HepG2 (cell line): ENCODE data around the gene BDKRB1. TPM values are rescaled to one million over a fixed set of nuclear protein-coding genes. Genes with fewer than 3 reads are reported as not detected.

Experiments
- ATAC-seq: fragments of 200-7000 bp; cut with Tn5 transposase; 3 replicates; pipeline ENCODE4 v1.9.1; 2020; ENCODE audit warnings: mild to moderate bottlenecking, moderate library complexity
- BruUV-seq: library from RNA; stranded (reverse); fragments of 400-500 nt; replicated peaks from 2 replicates; lab custom pipeline; 2021; lab: Mats Ljungman, UMichigan
- CTCF ChIA-PET: fragments of 300-600 bp; formaldehyde crosslinking; extraction: SDS; loops from one replicate; lab custom pipeline; 2021; ENCODE audit warnings: low total read pairs, inconsistent platforms, low intra/inter-chr PET ratio; lab: Yijun Ruan, JAX
- POLR2A ChIA-PET: fragments of 350-600 bp; sonication (Branson Sonifier 250); formaldehyde crosslinking; loops from one replicate; lab custom pipeline; 2020; ENCODE audit warnings: antibody characterized with exemption, inconsistent platforms; lab: Yijun Ruan, JAX
- DNase-seq: peaks from one replicate; pipeline ENCODE4 v3.0.0-alpha.2; 2015; ENCODE audit warnings: low spot score
- FAIRE-seq: peaks from 3 replicates; lab custom pipeline; 2011; peaks lifted over from hg19 to GRCh38; lab: Jason Lieb, UNC
- H2AFZ ChIP-seq: one replicate; pipeline ENCODE4 v1.6.1; 2011; ENCODE audit warnings: low read length, inconsistent platforms
- H3K27ac ChIP-seq: fragments of 300-600 bp; 3 replicates; pipeline ENCODE4 v1.8.0; 2011; ENCODE audit warnings: mixed run types, mild to moderate bottlenecking, mixed read lengths, low read length, inconsistent platforms; ENCODE audit not compliant: insufficient read depth; ENCODE audit errors: extremely low read length
- H3K27me3 ChIP-seq, 2 experiments: fragments of 200-600 bp in 1 of 2; 2 replicates in 1 of 2; 3 replicates in 1 of 2; pipeline versions ENCODE4 v1.6.0 to v1.8.0; 2011; ENCODE audit warnings: low read length in 2 of 2, mild to moderate bottlenecking in 2 of 2, moderate library complexity in 2 of 2, inconsistent platforms in 1 of 2; ENCODE audit not compliant: insufficient read depth in 2 of 2, control insufficient read depth in 1 of 2
- H3K36me3 ChIP-seq, 2 experiments: fragments of 200-600 bp in 1 of 2; replicated peaks in 1 of 2; 2 replicates in 1 of 2; 3 replicates in 1 of 2; pipeline versions ENCODE4 v1.5.1 to v1.8.0; 2011; ENCODE audit warnings: low read length in 2 of 2, inconsistent platforms in 1 of 2; ENCODE audit not compliant: insufficient read depth in 2 of 2, control insufficient read depth in 1 of 2
- H3K4me1 ChIP-seq: 2 replicates; pipeline ENCODE4 v1.5.1; 2012; ENCODE audit warnings: low read length, inconsistent platforms; ENCODE audit not compliant: insufficient read depth
- H3K4me2 ChIP-seq: 2 replicates; pipeline ENCODE4 v1.6.0; 2011; ENCODE audit warnings: low read depth, low read length, inconsistent platforms
- H3K4me3 ChIP-seq, 3 experiments: fragments of 200-600 bp in 1 of 3; sonication (generic), shearing (Covaris generic) in 1 of 3; replicated peaks in 1 of 3; 2 replicates each; pipeline ENCODE4 v1.5.1; 2011 to 2016; ENCODE audit warnings: low read length in 3 of 3, inconsistent platforms in 2 of 3, low read depth in 2 of 3, mild to moderate bottlenecking in 2 of 3, control low read depth in 1 of 3, mixed read lengths in 1 of 3; ENCODE audit not compliant: insufficient read depth in 1 of 3
- H3K79me2 ChIP-seq: one replicate; pipeline ENCODE4 v1.6.1; 2011; ENCODE audit warnings: low read length, inconsistent platforms; ENCODE audit not compliant: insufficient read depth
- H3K9ac ChIP-seq: 2 replicates; pipeline ENCODE4 v1.6.0; 2011; ENCODE audit warnings: mild to moderate bottlenecking, low read depth, low read length, inconsistent platforms; ENCODE audit not compliant: insufficient read depth
- H3K9me3 ChIP-seq: 2 replicates; pipeline ENCODE4 v1.5.1; 2012; ENCODE audit warnings: mild to moderate bottlenecking, low read length
- H4K20me1 ChIP-seq: 2 replicates; pipeline ENCODE4 v1.6.0; 2011; ENCODE audit warnings: inconsistent platforms, mild to moderate bottlenecking, low read length, moderate library complexity; ENCODE audit not compliant: insufficient read depth
- JUND ChIP-seq: sonication (generic); formaldehyde crosslinking; IDR thresholded peaks from 2 replicates; pipeline ENCODE4 v1.8.0; 2022; ENCODE audit warnings: mild to moderate bottlenecking, missing genetic modification reagents
- MNT ChIP-seq: fragments of 450-650 bp; IDR thresholded peaks from 2 replicates; pipeline ENCODE4 v1.6.1; 2016
- ZNF570 ChIP-seq: sonication (generic); formaldehyde crosslinking; IDR thresholded peaks from 2 replicates; pipeline ENCODE4 v1.4.0; 2020; ENCODE audit warnings: mild to moderate bottlenecking, missing genetic modification reagents, borderline replicate concordance
- WGBS: methylation state at CpG from one replicate; pipeline ENCODE4 v1.1.6; 2017; ENCODE audit warnings: low lambda C conversion rate; 5-methylcytosine and 5-hydroxymethylcytosine counted together
- in situ Hi-C: cut with HindIII; loops from 2 replicates; pipeline ENCODE4 v1.10.0; 2017; ENCODE audit warnings: low pct_unique_long_range_greater_than_20kb; ENCODE audit not compliant: extremely low pct_ligation_motif_present
- intact Hi-C: fragments of 100-400 bp; cut with micrococcal nuclease; formaldehyde crosslinking; loops from one replicate; pipeline ENCODE4 v1.10.0; 2022; ENCODE audit not compliant: unreplicated experiment
- polyA plus RNA-seq, 8 experiments: library from polyadenylated mRNA; depleted of rRNA in 3 of 8; stranded (reverse) in 7 of 8; unstranded in 1 of 8; fragments of >200 nt; fragmentation: Illumina TruSeq in 4 of 8; extraction: Trizol in 4 of 8; gene quantifications; 2 replicates each; pipeline versions ENCODE4 v1.2.1 to v1.2.3, GENCODE V29; 2011 to 2016; ENCODE audit warnings: low read depth in 4 of 8, missing spikeins in 1 of 8, mixed read lengths in 1 of 8; ENCODE audit not compliant: insufficient read depth in 1 of 8
- total RNA-seq, 5 experiments: library from RNA; depleted of rRNA; stranded (reverse); fragments of >200 nt; fragmentation: Illumina TruSeq; extraction: Trizol; gene quantifications; 2 replicates each; pipeline ENCODE4 v1.2.3, GENCODE V29; 2016; ENCODE audit warnings: low read depth in 1 of 5
- TF ChIP-seq, protein P1 (sequence below): sonication (generic); formaldehyde crosslinking; IDR thresholded peaks from 2 replicates; pipeline ENCODE4 v1.8.1; 2023; ENCODE audit warnings: missing genetic modification reagents, inconsistent platforms, borderline replicate concordance

BDKRB1 gene
- total and polyA plus RNA-seq, 2 of the 13 experiments (the other 11 are each of a cell fraction or from before 2014, with no cell fraction given) = 0.05 TPM; not detected in 1

DNA sequence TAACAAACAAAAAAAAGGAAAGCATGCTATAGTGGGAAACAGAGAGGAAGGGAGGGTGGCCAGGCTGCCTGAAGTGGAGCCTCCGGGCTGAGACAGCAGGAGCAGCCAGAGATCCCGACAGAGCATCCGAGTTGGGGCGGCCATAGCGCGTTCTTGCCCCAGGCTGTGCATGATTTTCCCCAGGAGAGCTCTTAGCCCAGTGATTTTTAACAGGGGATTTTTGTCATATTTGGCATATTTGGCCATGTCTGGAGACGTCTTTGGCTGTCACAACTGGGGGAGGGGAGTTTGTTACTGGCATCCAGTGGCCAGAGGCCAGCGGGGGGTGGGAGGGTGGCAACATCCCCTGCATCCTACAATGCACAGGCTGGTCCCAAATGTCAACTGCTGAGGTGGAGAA, 23.6 kb downstream of the BDKRB1 start (continued):
- TF ChIP-seq ZNF570 (CRISPR knock-in tag) (no peak), JUND (no peak)

DNA sequence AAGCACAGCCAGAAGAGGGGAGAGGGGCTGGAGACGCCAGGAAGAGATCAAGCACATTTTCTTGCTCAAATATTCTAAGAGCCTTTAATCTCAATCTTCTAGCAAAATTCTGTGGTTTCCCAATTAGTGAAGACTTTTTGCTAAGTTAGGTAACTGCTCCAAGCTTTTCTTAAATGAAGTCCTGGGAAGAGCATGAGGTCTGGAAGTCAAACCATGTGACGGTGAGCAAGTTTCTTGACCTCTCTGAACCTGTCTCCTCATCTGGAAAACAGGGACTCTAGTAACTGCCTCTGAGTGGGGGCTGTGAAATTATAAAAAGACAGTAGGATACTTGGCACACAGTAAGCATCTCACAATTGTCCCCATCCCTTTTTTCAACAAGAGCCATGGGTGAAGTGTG, 24.1 kb downstream of the BDKRB1 start:
- Histone ChIP-seq H3K27me3 (no peaks in the 10 kb centered on the region), H2AFZ (no peak overlapping the region), H3K4me2 (no peak overlapping the region), H3K9me3 (peaks cover 4% of the 10 kb centered on the region; the same call in 1 of the 2 replicates), H3K4me3 (no peak overlapping the region), H3K79me2 (no peaks in the 10 kb centered on the region), H3K9ac (no peak overlapping the region), H3K27ac (no peak overlapping the region), H3K36me3 (no peaks in the 10 kb centered on the region), H4K20me1 (no peaks in the 10 kb centered on the region), H3K4me1 (peaks cover 9% of the 10 kb centered on the region)
- no TSS peak for BruUV-seq
- ChIA-PET POLR2A (no interaction called here), CTCF (no interaction called here)
- ATAC-seq (no peak), DNase-seq (no peak), FAIRE-seq (no peak)
- 96% methylated on average over 2 of the region's 2 CpGs for WGBS
- in situ Hi-C loops = no loop called here
- TF ChIP-seq, protein P1, sequence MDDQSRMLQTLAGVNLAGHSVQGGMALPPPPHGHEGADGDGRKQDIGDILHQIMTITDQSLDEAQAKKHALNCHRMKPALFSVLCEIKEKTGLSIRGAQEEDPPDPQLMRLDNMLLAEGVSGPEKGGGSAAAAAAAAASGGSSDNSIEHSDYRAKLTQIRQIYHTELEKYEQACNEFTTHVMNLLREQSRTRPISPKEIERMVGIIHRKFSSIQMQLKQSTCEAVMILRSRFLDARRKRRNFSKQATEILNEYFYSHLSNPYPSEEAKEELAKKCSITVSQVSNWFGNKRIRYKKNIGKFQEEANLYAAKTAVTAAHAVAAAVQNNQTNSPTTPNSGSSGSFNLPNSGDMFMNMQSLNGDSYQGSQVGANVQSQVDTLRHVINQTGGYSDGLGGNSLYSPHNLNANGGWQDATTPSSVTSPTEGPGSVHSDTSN (CRISPR knock-in tag) = no peak
- peak; percentile 80 for TF ChIP-seq MNT
- intact Hi-C loops = no loop called here
